Measurements from ENCODE around the gene GAPDH. TPM values are rescaled to one million over a fixed set of nuclear protein-coding genes. Genes with fewer than 3 reads are reported as not detected.

Gene GAPDH
- total RNA-seq, 1 donor from 2014 or later: 736 TPM

GRCh38 chr12:6548556-6548955, 14.2 kb downstream of the GAPDH start:
- DNase-seq (no peak), ATAC-seq (no peak)
- intact Hi-C loops (cut with DNase I): no loop called here
- Histone ChIP-seq H3K27me3 (no peaks in the 10 kb centered on the region), H3K4me3 (no peak overlapping the region), H3K27ac (no peak overlapping the region), H3K36me3 (peaks cover 39% of the 10 kb centered on the region), H3K9me3 (no peaks in the 10 kb centered on the region), H3K4me1 (peaks cover 32% of the 10 kb centered on the region)
- TF ChIP-seq, protein P1, sequence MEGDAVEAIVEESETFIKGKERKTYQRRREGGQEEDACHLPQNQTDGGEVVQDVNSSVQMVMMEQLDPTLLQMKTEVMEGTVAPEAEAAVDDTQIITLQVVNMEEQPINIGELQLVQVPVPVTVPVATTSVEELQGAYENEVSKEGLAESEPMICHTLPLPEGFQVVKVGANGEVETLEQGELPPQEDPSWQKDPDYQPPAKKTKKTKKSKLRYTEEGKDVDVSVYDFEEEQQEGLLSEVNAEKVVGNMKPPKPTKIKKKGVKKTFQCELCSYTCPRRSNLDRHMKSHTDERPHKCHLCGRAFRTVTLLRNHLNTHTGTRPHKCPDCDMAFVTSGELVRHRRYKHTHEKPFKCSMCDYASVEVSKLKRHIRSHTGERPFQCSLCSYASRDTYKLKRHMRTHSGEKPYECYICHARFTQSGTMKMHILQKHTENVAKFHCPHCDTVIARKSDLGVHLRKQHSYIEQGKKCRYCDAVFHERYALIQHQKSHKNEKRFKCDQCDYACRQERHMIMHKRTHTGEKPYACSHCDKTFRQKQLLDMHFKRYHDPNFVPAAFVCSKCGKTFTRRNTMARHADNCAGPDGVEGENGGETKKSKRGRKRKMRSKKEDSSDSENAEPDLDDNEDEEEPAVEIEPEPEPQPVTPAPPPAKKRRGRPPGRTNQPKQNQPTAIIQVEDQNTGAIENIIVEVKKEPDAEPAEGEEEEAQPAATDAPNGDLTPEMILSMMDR (IDR thresholded peaks at IDR 0.05): no peak

- H3K4me3 ChIP-seq: peak overlapping the region; percentile 14
- intact Hi-C loops (cut with DNase I): no loop called here
- ATAC-seq (peak; percentile 4), DNase-seq (no peak)
- H3K36me3 ChIP-seq: peaks cover 37% of the 10 kb centered on the region
- no peaks in the 10 kb centered on the region for H3K9me3 ChIP-seq
- TF ChIP-seq, protein P1 (IDR thresholded peaks at IDR 0.05): no peak
- H3K27me3 ChIP-seq: no peaks in the 10 kb centered on the region
- no peak overlapping the region for H3K27ac ChIP-seq
- H3K4me1 ChIP-seq: peaks cover 38% of the 10 kb centered on the region
Observed at GRCh38 chr12:6548966-6549683, 14.8 kb downstream of the GAPDH start.

DNA sequence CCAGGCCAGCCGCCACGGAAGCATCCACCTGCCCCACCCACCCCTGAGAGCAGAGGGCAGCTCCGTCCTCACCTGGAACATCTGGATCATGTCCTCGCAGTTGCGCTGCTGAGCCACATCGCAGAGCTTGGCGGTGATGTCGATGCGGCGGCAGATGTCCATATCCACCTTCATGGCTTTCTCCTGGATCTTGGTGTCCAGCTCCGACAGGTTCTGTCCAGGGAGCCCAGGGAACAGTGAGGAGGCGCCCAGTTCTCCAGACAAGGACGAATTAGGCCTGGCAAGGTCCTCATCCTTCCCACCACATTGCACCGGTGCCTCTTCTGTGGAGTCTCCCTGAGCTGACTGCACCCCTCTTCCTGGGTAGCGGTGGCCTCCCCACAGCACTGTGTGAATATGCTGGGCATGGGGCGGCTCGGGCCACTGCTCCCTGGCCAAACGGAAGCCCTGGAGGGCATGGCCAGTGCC, 15.4 kb downstream of the GAPDH start:
- Histone ChIP-seq H3K4me1 (peaks cover 41% of the 10 kb centered on the region), H3K4me3 (no peak overlapping the region), H3K27me3 (no peaks in the 10 kb centered on the region)

DNA sequence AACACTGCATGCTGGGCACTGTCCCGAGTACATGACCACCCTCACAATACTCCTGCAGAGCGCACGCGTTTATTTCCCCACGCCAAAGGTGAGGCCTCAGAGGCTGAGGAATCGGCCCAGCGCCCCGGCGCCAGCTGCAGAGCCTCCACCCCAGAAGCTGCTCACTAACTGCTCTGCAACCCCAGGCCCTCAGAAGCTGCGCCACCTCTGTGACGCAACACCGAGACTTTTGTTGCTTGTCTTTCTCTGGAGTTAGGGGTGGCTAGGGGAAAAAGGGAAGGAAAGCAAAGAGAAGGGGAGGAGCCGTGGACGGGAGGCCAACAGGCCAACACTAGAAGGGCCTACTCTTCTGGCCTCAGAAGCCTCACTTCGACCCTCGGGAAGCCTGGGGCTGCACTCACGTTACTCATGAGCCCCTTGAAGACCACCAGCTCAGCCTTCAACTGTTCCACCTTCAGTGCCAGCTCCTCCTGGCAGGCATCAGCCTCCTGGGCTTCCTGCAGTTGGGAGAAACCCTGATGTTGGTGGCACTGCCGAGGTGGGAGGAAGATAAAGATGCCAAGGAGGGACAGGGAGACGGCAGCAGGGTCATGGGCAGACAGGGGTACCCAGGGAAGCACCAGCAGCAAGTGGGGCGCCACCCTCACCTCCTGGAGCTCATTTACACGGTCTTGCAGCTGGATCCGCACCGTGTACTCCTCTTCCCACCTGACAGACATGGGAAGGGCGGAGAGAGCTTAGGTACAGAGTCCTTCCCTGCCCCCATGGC, 16.2 kb downstream of the GAPDH start:
- no peak for DNase-seq
- Histone ChIP-seq H3K4me3 (no peak overlapping the region), H3K27me3 (no peaks in the 10 kb centered on the region), H3K4me1 (peaks cover 44% of the 10 kb centered on the region), H3K36me3 (peaks cover 30% of the 10 kb centered on the region), H3K27ac (peak overlapping the region; percentile 73), H3K9me3 (no peaks in the 10 kb centered on the region)
- ATAC-seq: peak; percentile 55
- intact Hi-C loops (cut with DNase I): no loop called here
- TF ChIP-seq, protein P1 (IDR thresholded peaks at IDR 0.05): no peak

More for the DNA sequence above, 15.4 kb downstream of the GAPDH start:
- TF ChIP-seq, protein P1 (IDR thresholded peaks at IDR 0.05): no peak
- ATAC-seq: no peak
- peak overlapping the region; percentile 73 for H3K27ac ChIP-seq
- intact Hi-C loops (cut with DNase I): no loop called here
- H3K9me3 ChIP-seq: no peaks in the 10 kb centered on the region
- H3K36me3 ChIP-seq: peaks cover 37% of the 10 kb centered on the region
- DNase-seq: no peak

DNA sequence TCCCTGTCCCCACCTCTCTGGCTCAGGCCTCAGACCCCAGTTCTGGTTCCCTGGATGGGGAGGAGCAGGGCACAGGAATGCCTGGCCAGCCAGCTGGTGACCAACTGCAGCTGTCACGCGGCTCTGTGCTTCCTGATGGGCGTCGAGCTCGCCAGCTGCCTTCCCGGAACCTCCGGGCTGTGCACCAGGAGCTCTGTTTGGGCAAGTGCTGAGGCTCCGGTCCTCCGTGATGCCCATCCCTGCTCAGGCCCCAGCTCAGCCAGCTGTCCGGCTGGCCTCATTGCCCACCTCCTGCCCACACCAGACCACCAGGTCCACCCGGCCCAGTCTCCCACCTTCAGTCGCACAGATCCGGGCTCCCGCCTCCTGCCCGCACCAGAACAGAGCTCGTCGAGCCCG, 16.7 kb downstream of the GAPDH start:
- ATAC-seq: peak; percentile 7
- Histone ChIP-seq H3K4me3 (no peak overlapping the region), H3K27me3 (no peaks in the 10 kb centered on the region), H3K4me1 (peaks cover 44% of the 10 kb centered on the region), H3K27ac (peak overlapping the region; percentile 73), H3K36me3 (peaks cover 27% of the 10 kb centered on the region), H3K9me3 (no peaks in the 10 kb centered on the region)
- TF ChIP-seq, protein P1 (IDR thresholded peaks at IDR 0.05): no peak
- DNase-seq: no peak
- intact Hi-C loops (cut with DNase I): no loop called here

Data from upper lobe of right lung (tissue), 1 donor.